Activated B cell treated with CpG ODN at 0.5 μM for 24 hours (primary cell): Measurements from ENCODE around the gene PPP2R5E. TPM values are rescaled to one million over a fixed set of nuclear protein-coding genes. Genes with fewer than 3 reads are reported as not detected.

Source experiments
- ATAC-seq: fragments of 200-7000 bp; cut with Tn5 transposase; one replicate; pipeline ENCODE4 v1.10.0; 2021; ENCODE audit warnings: low read depth, mild to moderate bottlenecking, moderate library complexity
- CTCF ChIA-PET: fragments of 350-600 bp; sonication (Branson Sonifier 250); formaldehyde crosslinking; loops from one replicate; lab custom pipeline; 2021; ENCODE audit warnings: antibody characterized with exemption; lab: Charles Lee
- POLR2A ChIA-PET: fragments of 350-600 bp; sonication (Branson Sonifier 250); formaldehyde crosslinking; loops from one replicate; lab custom pipeline; 2021; ENCODE audit warnings: antibody characterized with exemption; lab: Charles Lee
- DNase-seq: peaks from one replicate; pipeline ENCODE4 v3.0.0; 2022
- H3K27ac Mint-ChIP-seq: one replicate; pipeline ENCODE4 v1.8.0; 2020; ENCODE audit warnings: mixed read lengths
- H3K27me3 Mint-ChIP-seq: one replicate; pipeline ENCODE4 v1.8.0; 2021; ENCODE audit warnings: mixed read lengths
- H3K36me3 Mint-ChIP-seq: one replicate; pipeline ENCODE4 v1.8.0; 2021; ENCODE audit warnings: low read depth, mixed read lengths
- H3K4me1 Mint-ChIP-seq: one replicate; pipeline ENCODE4 v1.8.0; 2021; ENCODE audit warnings: mixed read lengths
- H3K4me3 Mint-ChIP-seq: one replicate; pipeline ENCODE4 v1.8.0; 2020; ENCODE audit warnings: mild to moderate bottlenecking, mixed read lengths
- H3K9me3 Mint-ChIP-seq: one replicate; pipeline ENCODE4 v1.8.0; 2020; ENCODE audit warnings: mixed read lengths
- CTCF ChIP-seq: fragments of 200-600 bp; IDR thresholded peaks from one replicate; pipeline ENCODE4 v1.8.0; 2022; ENCODE audit warnings: antibody characterized with exemption, mild to moderate bottlenecking
- intact Hi-C: fragments of 100-400 bp; cut with micrococcal nuclease; formaldehyde crosslinking; loops from one replicate; pipeline ENCODE4 v1.15.1; 2024
- total RNA-seq: library from RNA; stranded (reverse); gene quantifications from 2 replicates; pipeline ENCODE4 v1.2.3, GENCODE V29; 2022

Gene PPP2R5E
- total RNA-seq, 1 donor from 2014 or later: 44.8 TPM

DNA sequence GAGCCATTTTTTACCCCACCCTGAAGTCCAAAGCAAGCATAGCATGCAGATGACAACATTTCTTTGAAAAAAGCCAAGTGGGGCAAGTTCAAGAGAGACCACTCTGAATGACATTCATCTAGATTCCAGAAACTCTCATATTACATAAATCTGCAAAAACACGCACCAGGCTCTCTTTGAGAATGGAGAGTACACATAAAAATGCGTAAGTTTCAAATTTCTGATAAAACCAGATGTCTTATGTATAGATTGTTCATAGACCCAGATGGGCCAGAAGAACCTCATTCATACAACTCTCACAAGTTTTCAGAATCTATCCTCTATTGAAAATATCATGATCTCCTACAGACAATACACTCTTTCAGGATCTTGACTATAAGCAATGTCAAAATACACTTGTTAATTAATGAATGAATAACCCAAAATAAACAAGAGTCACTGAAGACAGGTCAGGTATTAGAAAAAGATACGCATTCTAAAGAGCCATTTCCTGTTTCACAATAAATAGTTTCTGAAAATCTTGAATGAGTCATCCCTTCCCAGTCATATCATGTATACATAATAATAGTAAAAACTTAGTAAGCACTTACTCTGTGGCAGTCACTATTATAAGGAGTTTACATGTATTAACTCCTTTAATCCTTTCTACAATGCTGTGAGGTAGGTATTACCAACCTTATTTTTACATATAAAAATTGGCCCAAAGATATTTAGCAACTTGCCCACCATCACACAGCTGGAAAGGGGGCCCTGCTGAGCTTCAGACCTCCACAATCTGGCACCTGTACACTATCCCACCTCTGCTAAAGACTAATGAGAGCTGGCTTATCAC is 72.0 kb downstream of the PPP2R5E start:
- intact Hi-C loops: loop anchor here (2.0 to 10.0 kb wide), 2 partner anchors 72 to 1034 kb away; partner anchors contain the start of genes PPP2R5E, ZBTB1 and ZBTB25
- ATAC-seq: peak; percentile 71
- Mint-ChIP-seq H3K4me3 (no peak overlapping the region), H3K4me1 (peaks cover 40% of the 10 kb centered on the region), H3K27me3 (no peaks in the 10 kb centered on the region), H3K9me3 (no peaks in the 10 kb centered on the region), H3K27ac (peak overlapping the region; percentile 30), H3K36me3 (peaks cover 3% of the 10 kb centered on the region)
- TF ChIP-seq CTCF: no peak
- no peak for DNase-seq
- ChIA-PET CTCF (no interaction called here), POLR2A (no interaction called here)

DNA sequence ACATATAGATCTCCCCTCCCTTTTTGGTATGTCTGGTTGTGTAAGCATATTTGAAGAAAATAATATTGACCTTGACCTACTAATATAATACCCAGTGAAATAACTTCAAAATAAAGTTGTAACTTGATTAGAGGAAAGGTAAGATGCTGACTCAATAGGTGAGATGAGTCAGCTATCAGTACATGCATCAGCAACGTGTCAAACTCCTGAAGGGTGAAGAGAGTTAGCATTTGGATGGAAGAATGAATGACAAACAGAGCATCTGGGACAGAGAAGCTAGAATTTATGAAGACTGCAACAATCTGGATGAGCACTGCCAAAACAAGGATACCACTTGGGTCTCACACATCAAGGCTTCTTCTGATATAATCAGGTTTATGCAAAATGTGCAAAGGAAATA is 74.9 kb downstream of the PPP2R5E start:
- Mint-ChIP-seq H3K9me3 (no peaks in the 10 kb centered on the region), H3K36me3 (peaks cover 8% of the 10 kb centered on the region), H3K27ac (no peak overlapping the region), H3K4me3 (no peak overlapping the region), H3K27me3 (no peaks in the 10 kb centered on the region), H3K4me1 (peaks cover 29% of the 10 kb centered on the region)
- TF ChIP-seq CTCF: no peak
- CTCF ChIA-PET: no interaction called here
- intact Hi-C loops: no loop called here
- DNase-seq (no peak), ATAC-seq (no peak)
- POLR2A ChIA-PET: interaction anchor here (1.0 to 1.1 kb wide), 2 partner anchors 9 to 75 kb away, joined by 3 read pairs; partner anchors contain the start of gene PPP2R5E

DNA sequence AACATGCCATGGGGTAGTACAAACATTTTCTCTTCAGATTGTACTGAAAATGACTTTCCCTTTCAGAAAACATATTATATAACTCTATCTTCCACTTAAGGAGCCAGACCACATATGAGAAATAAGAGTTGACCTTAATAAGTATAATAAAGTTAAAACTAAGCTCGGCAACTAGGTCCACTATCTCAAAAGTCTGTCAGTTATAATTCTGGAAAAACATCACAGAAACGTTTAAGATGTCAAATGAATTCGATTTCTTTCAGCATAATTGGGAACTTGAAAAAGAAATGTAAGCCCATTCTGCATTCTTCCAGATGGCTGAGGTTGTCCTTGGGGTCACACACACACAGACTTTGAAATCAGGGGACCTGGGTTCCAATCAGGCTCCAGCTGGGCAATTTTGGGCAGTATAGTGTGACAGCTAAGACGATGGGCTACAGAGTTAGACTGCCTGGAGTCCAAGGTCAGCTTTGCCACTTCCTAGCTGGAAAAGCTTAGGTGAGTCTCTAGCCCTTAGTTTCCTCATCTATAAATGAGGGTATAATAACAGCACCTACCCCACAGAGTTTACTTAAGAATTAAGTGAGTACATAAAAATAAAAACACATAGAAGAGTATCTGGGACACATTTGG is 75.6 kb downstream of the PPP2R5E start:
- DNase-seq: no peak
- Mint-ChIP-seq H3K4me1 (peaks cover 29% of the 10 kb centered on the region), H3K27me3 (no peaks in the 10 kb centered on the region), H3K36me3 (peaks cover 8% of the 10 kb centered on the region), H3K9me3 (no peaks in the 10 kb centered on the region), H3K4me3 (no peak overlapping the region), H3K27ac (no peak overlapping the region)
- ChIA-PET POLR2A (interaction anchor here (0.6 to 1.1 kb wide), 3 partner anchors 10 to 309 kb away, joined by 3 read pairs; partner anchors contain the start of gene PPP2R5E), CTCF (no interaction called here)
- no peak for TF ChIP-seq CTCF
- intact Hi-C loops: no loop called here
- ATAC-seq: no peak

DNA sequence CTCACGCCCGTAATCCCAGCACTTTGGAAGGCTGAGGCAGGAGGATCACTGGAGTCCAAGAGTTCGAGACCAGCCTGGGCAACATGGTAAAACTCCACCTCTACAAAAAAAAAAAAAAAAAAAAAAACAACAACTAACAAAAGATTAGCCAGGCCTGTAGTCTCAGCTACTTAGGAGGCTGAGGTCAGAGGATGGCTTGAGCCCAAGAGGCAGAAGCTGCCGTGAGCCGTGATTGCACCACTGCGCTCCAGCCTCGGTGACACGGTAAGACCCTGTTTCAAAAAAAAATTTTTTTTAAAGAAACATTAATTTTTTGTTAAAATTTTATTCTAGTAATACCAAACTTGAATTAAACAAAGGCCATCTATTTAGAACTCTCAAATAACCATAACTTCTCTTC is 77.8 kb downstream of the PPP2R5E start:
- ChIA-PET POLR2A (interaction anchor here (0.6 to 0.7 kb wide), 2 partner anchors 45 to 92 kb away, joined by 3 to 5 read pairs; no protein-coding TSS in a partner anchor), CTCF (no interaction called here)
- intact Hi-C loops: no loop called here
- H3K27ac Mint-ChIP-seq: no peak overlapping the region
- H3K4me1 Mint-ChIP-seq: peaks cover 17% of the 10 kb centered on the region
- no peak overlapping the region for H3K4me3 Mint-ChIP-seq
- no peak for TF ChIP-seq CTCF
- no peaks in the 10 kb centered on the region for H3K27me3 Mint-ChIP-seq
- DNase-seq (no peak), ATAC-seq (no peak)
- H3K36me3 Mint-ChIP-seq: peaks cover 16% of the 10 kb centered on the region
- H3K9me3 Mint-ChIP-seq: no peaks in the 10 kb centered on the region
